Measurements from ENCODE around the gene CLIC5.

- TF ChIP-seq CTCF (IDR thresholded peaks at IDR 0.05) (no peak), EZH2 (IDR thresholded peaks at IDR 0.05; ENCODE audit: borderline replicate concordance, insufficient read depth, low read depth, low read length, poor library complexity, severe bottlenecking) (no peak)
Observed at GRCh38 chr6:45845567-45845966, 170.1 kb downstream of the CLIC5 start.

All from B cell (primary cell).